Activated CD4-positive, alpha-beta T cell treated with anti-CD3 and anti-CD28 coated beads for 4 hours (primary cell): ENCODE data around the gene CHST3.

ENCODE experiments used
- DNase-seq, 2 donors: peaks; one replicate each; pipeline ENCODE4 v3.0.0-alpha.2; 2020

Gene CHST3

DNA sequence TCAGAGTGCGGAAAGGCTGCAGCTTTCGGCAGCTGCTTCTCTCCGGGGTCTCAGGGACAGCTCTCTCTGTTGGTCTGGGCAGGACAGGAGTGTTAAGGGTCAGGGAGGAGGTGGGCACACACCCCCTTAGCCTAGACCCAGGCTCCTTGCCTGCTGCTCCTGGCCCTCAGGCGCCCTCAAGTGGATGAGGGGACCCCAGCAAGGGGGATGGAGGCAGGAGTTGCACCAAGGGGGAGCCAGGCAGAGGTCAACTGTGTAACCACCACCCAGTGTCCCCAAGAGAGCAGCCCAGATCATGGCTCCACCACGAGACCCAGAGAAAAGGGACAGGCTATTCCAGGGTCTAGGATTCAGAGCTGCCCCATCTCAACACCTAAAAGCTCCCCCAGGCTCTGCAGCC, 97.3 kb downstream of the CHST3 start:
- no peak for DNase-seq

DNA sequence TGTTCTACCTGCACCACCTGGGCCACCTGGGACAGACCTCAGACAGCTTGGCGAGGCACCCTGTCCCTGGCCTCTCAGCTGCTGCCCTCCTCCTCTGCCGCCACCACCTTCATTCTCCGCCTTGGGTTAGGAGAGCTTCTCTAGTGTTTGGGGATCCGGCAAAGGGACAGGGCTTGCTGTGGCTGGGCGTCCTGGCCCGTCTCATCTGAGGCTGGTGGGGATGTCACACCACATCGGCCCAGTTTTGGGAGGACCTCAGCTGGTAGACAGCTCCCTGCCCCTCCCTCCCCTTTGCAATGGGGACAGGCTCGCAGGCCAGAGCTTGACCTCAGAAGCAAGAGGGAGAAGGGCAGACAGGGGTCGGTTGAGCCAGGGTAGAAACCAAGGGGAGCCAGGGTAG, 97.7 kb downstream of the CHST3 start:
- no peak for DNase-seq

DNA sequence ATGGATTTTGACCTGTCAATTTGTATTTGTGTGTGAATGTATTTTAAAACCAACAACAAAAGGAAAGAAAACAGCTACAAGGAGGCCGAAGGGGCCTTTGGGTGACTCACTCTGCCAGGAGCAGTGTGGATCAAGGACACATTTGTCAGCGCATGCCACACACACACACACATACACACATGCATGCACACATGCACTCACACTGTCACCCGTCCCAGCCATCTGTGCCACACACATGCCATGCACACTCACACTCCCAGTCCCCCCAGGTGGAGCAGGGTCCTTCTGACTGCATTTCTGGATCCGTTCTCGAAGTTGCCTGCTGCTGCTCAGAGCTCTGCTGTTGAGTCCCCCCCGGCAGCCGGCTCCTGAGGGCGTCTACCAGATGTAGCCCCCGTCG, 98.2 kb downstream of the CHST3 start:
- no peak for DNase-seq
